WTC11 (cell line): ENCODE measurements around the gene NFATC2. TPM values are rescaled to one million over a fixed set of nuclear protein-coding genes. Genes with fewer than 3 reads are reported as not detected.

Source experiments
- ATAC-seq: fragments of 200-7000 bp; cut with Tn5 transposase; 2 replicates; pipeline ENCODE4 v1.10.0; 2021; ENCODE audit warnings: mild to moderate bottlenecking, moderate library complexity
- CTCF ChIA-PET: fragments of 300-600 bp; sonication (Branson Sonifier 250); formaldehyde crosslinking; loops from one replicate; lab custom pipeline; 2021; ENCODE audit warnings: antibody characterized with exemption; lab: Charles Lee
- POLR2A ChIA-PET: fragments of 350-600 bp; sonication (Branson Sonifier 250); formaldehyde crosslinking; loops from one replicate; lab custom pipeline; 2021; ENCODE audit warnings: antibody characterized with exemption; lab: Charles Lee
- DNase-seq: peaks from one replicate; pipeline ENCODE4 v3.0.0; 2021; ENCODE audit warnings: low spot score
- H3K27ac Mint-ChIP-seq: 2 replicates; pipeline ENCODE4 v1.8.0; 2021; ENCODE audit warnings: mixed read lengths
- H3K27me3 Mint-ChIP-seq: 2 replicates; pipeline ENCODE4 v1.8.0; 2021; ENCODE audit warnings: low read depth, mild to moderate bottlenecking, moderate library complexity, mixed read lengths
- H3K36me3 Mint-ChIP-seq: 2 replicates; pipeline ENCODE4 v1.8.0; 2021; ENCODE audit warnings: mixed read lengths
- H3K4me1 Mint-ChIP-seq: 2 replicates; pipeline ENCODE4 v1.8.0; 2022; ENCODE audit warnings: mixed read lengths
- H3K4me3 Mint-ChIP-seq: 2 replicates; pipeline ENCODE4 v1.8.0; 2021; ENCODE audit warnings: mild to moderate bottlenecking, moderate library complexity, mixed read lengths
- H3K9me3 Mint-ChIP-seq: 2 replicates; pipeline ENCODE4 v1.8.0; 2021; ENCODE audit warnings: mixed read lengths
- AR ChIP-seq: fragments of 250-450 bp; sonication (Bioruptor Pico); IDR thresholded peaks from 2 replicates; pipeline ENCODE4 v1.9.0; 2021; ENCODE audit warnings: mild to moderate bottlenecking
- ATF2 ChIP-seq: sonication (generic); formaldehyde crosslinking; IDR thresholded peaks from 2 replicates; pipeline ENCODE4 v1.8.1; 2022; ENCODE audit warnings: low read depth, missing genetic modification reagents, borderline replicate concordance
- CDX4 ChIP-seq: fragments of 250-450 bp; sonication (Bioruptor Pico); IDR thresholded peaks from 2 replicates; pipeline ENCODE4 v1.9.0; 2021; ENCODE audit warnings: moderate library complexity, mild to moderate bottlenecking, inconsistent platforms, borderline replicate concordance
- CREM ChIP-seq: sonication (generic); formaldehyde crosslinking; IDR thresholded peaks from 2 replicates; pipeline ENCODE4 v1.8.1; 2022; ENCODE audit warnings: mild to moderate bottlenecking, missing genetic modification reagents, moderate library complexity
- ELF4 ChIP-seq: sonication (generic); formaldehyde crosslinking; IDR thresholded peaks from 2 replicates; pipeline ENCODE4 v1.8.1; 2022; ENCODE audit warnings: low read depth, mild to moderate bottlenecking, moderate library complexity, missing genetic modification reagents
- FOXP4 ChIP-seq: sonication (generic); formaldehyde crosslinking; IDR thresholded peaks from 2 replicates; pipeline ENCODE4 v1.8.0; 2022; ENCODE audit warnings: mild to moderate bottlenecking, missing genetic modification reagents
- GTF2I ChIP-seq: fragments of 250-450 bp; sonication (Bioruptor Pico); conservative IDR thresholded peaks from 2 replicates; pipeline ENCODE4 v1.4.0; 2021; ENCODE audit warnings: mild to moderate bottlenecking
- HMGXB4 ChIP-seq: sonication (generic); formaldehyde crosslinking; IDR thresholded peaks from 2 replicates; pipeline ENCODE4 v1.8.1; 2023; ENCODE audit warnings: mild to moderate bottlenecking, moderate library complexity, missing genetic modification reagents
- IRF1 ChIP-seq: sonication (generic); formaldehyde crosslinking; IDR thresholded peaks from 2 replicates; pipeline ENCODE4 v1.8.0; 2023; ENCODE audit warnings: missing genetic modification reagents
- TCF7 ChIP-seq: sonication (generic); formaldehyde crosslinking; IDR thresholded peaks from 2 replicates; pipeline ENCODE4 v1.8.0; 2022; ENCODE audit warnings: mild to moderate bottlenecking, low read depth, missing genetic modification reagents, moderate library complexity
- ZBTB43 ChIP-seq: sonication (generic); formaldehyde crosslinking; IDR thresholded peaks from 2 replicates; pipeline ENCODE4 v1.8.1; 2023; ENCODE audit warnings: mild to moderate bottlenecking, missing genetic modification reagents
- ZMAT4 ChIP-seq: fragments of 250-450 bp; sonication (Bioruptor Pico); IDR thresholded peaks from 2 replicates; pipeline ENCODE4 v1.9.0; 2021; ENCODE audit warnings: mild to moderate bottlenecking
- ZNF121 ChIP-seq: sonication (generic); formaldehyde crosslinking; IDR thresholded peaks from 2 replicates; pipeline ENCODE4 v1.8.0; 2023; ENCODE audit warnings: missing genetic modification reagents
- ZNF317 ChIP-seq: sonication (generic); formaldehyde crosslinking; IDR thresholded peaks from 2 replicates; pipeline ENCODE4 v1.8.1; 2023; ENCODE audit warnings: low read depth, mild to moderate bottlenecking, moderate library complexity, missing genetic modification reagents, borderline replicate concordance
- ZNF396 ChIP-seq: fragments of 250-450 bp; sonication (Bioruptor Pico); IDR thresholded peaks from 2 replicates; pipeline ENCODE4 v1.8.0; 2021; ENCODE audit warnings: mild to moderate bottlenecking, moderate library complexity, borderline replicate concordance
- ZNF512 ChIP-seq: sonication (generic); formaldehyde crosslinking; IDR thresholded peaks from 2 replicates; pipeline ENCODE4 v1.8.1; 2022; ENCODE audit warnings: missing genetic modification reagents, borderline replicate concordance
- ZSCAN18 ChIP-seq: fragments of 250-450 bp; sonication (Bioruptor Pico); IDR thresholded peaks from 2 replicates; pipeline ENCODE4 v2.1.2; 2022; ENCODE audit warnings: mild to moderate bottlenecking, moderate library complexity
- total RNA-seq: library from RNA; stranded (reverse); gene quantifications from 3 replicates; pipeline ENCODE4 v1.2.3, GENCODE V29; 2021

Gene NFATC2
- total RNA-seq, 1 experiment from 2014 or later, result 1.7 TPM

- TF ChIP-seq ZNF317 (CRISPR knock-in tag), result no peak
- TF ChIP-seq CDX4 (CRISPR knock-in tag), result no peak
- TF ChIP-seq ZNF396 (CRISPR knock-in tag), result no peak
- TF ChIP-seq CREM (CRISPR knock-in tag), result no peak
- no peak for TF ChIP-seq ZSCAN18 (CRISPR knock-in tag)
- TF ChIP-seq ATF2 (CRISPR knock-in tag), result no peak
- TF ChIP-seq ZBTB43 (CRISPR knock-in tag), result no peak
- TF ChIP-seq AR, result no peak
- no peak for TF ChIP-seq FOXP4
These were observed 181.3 kb downstream of the NFATC2 start (continued) for GRCh38 chr20:51361258-51361657.

GRCh38 chr20:51360451-51361201 lies 181.9 kb downstream of the NFATC2 start:
- H3K4me3 Mint-ChIP-seq, result no peak overlapping the region
- TF ChIP-seq ELF4 (CRISPR knock-in tag) (no peak), ZNF512 (no peak), HMGXB4 (CRISPR knock-in tag) (no peak), ZNF121 (CRISPR knock-in tag) (no peak), TCF7 (CRISPR knock-in tag) (no peak), ZMAT4 (CRISPR knock-in tag) (no peak), ATF2 (CRISPR knock-in tag) (no peak), IRF1 (no peak), GTF2I (CRISPR knock-in tag) (no peak)

More at GRCh38 chr20:51360451-51361201, 181.9 kb downstream of the NFATC2 start:
- H3K27me3 Mint-ChIP-seq, result peaks cover 6% of the 10 kb centered on the region
- no peak for ATAC-seq
- POLR2A ChIA-PET, result no interaction called here
- peaks cover 22% of the 10 kb centered on the region for H3K9me3 Mint-ChIP-seq
- no peaks in the 10 kb centered on the region for H3K4me1 Mint-ChIP-seq
- H3K36me3 Mint-ChIP-seq, result peaks cover 8% of the 10 kb centered on the region
- no peak for DNase-seq
- CTCF ChIA-PET, result interaction anchor here (0.6 to 2.6 kb wide), 4 partner anchors 42 to 373 kb away, joined by 3 to 11 read pairs (median 3); no protein-coding TSS in a partner anchor
- H3K27ac Mint-ChIP-seq, result no peak overlapping the region
